D721Med (cell line): Measurements from ENCODE around the gene NPBWR2.

Experiments
- DNase-seq: peaks from one replicate; pipeline ENCODE4 v3.0.0; 2011; ENCODE audit warnings: low spot score; ENCODE audit not compliant: insufficient read length
- FAIRE-seq: peaks from 2 replicates; lab custom pipeline; 2011; peaks lifted over from hg19 to GRCh38; lab: Jason Lieb, UNC
- TF ChIP-seq, protein P1 (sequence below): IDR thresholded peaks from 2 replicates; pipeline ENCODE4 v1.5.1; 2012; ENCODE audit warnings: mild to moderate bottlenecking, control low read depth; ENCODE audit not compliant: insufficient read depth; ENCODE audit errors: missing control alignments

The NPBWR2 gene, protein sequence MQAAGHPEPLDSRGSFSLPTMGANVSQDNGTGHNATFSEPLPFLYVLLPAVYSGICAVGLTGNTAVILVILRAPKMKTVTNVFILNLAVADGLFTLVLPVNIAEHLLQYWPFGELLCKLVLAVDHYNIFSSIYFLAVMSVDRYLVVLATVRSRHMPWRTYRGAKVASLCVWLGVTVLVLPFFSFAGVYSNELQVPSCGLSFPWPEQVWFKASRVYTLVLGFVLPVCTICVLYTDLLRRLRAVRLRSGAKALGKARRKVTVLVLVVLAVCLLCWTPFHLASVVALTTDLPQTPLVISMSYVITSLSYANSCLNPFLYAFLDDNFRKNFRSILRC

DNA sequence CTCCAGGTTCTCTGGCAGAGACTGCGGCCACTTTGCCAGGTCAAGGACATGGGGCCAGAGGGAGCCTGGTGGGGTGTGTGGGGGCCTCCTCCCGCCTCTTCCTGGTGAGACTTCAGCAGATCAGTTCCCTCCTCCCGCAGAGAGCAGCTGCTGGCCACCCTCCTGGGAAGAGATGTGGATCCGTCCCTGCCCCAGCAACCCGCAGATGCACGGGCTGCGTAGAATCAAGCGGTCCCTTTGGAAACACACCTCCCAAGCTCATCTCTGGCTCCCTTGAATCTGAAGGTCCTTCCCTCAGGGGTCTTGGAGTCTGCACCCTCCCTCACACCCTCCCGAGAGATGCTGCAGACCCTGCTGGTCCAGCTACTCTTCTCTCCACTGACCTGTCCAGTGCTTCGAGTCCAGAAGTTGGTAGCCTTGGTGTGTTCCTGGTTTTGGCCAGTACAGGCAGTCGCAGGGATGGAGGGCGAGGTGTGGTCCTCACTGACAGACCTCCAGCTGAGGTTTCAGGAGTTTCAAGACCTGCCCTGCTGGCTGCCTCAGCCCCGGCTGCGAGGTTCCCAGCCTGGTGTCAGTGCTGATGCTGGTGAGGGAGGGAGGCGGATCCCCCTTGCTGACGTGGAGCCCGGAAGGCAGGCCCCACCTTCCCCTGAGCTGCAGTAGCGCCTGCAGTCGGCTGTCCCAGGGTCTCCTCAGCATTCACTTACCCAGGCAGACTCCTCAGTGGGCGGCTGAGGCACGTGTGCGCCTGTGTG is at the start of gene NPBWR2:
Gene NPBWR2 (minus strand): TSS at position 585 of the 755 bp plus-strand sequence. CDS start 734 bp downstream, outside the sequence.
- FAIRE-seq (no peak), DNase-seq (no peak)
- TF ChIP-seq, protein P1, sequence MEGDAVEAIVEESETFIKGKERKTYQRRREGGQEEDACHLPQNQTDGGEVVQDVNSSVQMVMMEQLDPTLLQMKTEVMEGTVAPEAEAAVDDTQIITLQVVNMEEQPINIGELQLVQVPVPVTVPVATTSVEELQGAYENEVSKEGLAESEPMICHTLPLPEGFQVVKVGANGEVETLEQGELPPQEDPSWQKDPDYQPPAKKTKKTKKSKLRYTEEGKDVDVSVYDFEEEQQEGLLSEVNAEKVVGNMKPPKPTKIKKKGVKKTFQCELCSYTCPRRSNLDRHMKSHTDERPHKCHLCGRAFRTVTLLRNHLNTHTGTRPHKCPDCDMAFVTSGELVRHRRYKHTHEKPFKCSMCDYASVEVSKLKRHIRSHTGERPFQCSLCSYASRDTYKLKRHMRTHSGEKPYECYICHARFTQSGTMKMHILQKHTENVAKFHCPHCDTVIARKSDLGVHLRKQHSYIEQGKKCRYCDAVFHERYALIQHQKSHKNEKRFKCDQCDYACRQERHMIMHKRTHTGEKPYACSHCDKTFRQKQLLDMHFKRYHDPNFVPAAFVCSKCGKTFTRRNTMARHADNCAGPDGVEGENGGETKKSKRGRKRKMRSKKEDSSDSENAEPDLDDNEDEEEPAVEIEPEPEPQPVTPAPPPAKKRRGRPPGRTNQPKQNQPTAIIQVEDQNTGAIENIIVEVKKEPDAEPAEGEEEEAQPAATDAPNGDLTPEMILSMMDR, result no peak

DNA sequence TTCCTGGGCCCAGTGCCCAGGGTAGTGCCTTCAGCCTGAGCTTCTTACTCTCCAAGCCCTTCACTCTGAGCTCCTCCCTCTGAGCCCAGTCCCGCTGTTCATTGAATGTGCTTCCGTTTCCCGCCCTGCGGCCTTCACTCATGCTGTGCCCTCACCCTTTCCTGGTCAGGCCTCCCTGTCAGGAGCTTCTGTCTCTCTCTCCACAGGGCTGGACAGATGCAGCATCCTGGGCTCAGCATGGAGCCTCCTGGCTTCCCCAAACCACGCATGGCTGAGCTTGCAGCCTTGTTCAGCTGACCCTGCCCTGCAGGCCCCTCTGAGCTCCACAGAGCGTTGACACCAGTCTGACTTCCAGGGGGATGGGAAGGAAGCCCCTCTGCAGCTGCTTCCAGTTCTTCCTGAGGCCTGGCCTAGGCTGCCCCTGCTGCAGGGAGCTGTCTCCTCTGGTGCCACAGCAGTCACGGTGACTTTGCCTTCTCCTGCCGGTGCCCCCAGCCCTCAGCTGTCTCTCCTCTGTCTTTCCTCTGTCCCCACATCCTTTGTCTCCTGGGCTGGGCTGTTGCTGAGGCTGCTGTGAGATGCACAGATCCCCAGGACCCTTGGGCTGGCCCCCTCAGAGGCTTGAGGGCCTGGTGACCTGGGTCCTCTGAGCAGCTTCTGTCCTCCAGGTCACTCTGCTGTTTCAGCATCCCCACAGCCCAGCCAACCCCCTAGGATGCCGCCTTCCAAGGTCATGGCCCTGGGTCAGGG is 48.9 kb upstream of the NPBWR2 start:
- FAIRE-seq (no peak), DNase-seq (no peak)
- TF ChIP-seq, protein P1, result no peak

DNA sequence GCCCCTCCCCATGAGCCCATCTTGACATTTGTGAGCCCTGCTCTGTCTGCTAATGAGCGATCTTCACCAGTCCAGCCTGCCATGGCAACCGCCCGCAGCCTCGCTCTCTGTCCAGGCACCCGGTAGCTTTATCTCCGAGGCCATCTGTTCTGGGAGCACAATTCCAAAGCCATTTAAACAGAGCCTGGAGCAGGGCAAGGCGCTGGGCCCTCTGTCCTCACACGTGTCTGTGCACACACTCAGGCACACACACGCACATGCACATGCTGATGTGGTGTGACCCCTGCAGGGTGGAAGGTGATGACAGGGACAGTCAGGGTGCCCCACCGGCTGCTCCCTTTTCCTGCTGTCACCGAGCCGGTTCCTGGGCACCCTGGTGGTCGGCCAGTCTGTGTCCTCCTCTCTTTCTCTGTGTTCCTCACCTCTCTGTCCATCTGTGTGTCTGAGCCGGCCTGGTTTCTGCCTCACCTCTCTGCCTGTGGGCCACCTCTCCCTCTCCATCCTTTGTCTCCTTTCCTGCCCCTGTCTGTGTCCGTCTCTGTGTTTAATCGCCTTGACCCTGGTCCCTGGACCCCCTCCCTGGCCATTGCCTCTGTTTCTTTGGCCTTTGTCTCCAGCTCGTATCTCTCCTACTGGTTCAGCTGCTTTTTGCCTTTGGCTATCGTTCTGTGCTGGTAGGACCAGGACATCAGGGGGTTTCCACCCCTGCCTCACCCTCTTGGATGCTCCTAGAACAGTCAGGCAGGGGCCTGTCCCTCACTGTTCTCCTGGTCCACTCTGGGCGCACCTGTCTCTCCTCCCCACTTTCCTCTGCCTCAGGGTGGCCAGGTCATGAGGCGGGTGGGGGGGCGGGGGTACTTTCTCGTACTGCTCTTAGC is 48.1 kb upstream of the NPBWR2 start:
- FAIRE-seq, result no peak
- TF ChIP-seq, protein P1, result no peak
- peak; percentile 96 for DNase-seq

DNA sequence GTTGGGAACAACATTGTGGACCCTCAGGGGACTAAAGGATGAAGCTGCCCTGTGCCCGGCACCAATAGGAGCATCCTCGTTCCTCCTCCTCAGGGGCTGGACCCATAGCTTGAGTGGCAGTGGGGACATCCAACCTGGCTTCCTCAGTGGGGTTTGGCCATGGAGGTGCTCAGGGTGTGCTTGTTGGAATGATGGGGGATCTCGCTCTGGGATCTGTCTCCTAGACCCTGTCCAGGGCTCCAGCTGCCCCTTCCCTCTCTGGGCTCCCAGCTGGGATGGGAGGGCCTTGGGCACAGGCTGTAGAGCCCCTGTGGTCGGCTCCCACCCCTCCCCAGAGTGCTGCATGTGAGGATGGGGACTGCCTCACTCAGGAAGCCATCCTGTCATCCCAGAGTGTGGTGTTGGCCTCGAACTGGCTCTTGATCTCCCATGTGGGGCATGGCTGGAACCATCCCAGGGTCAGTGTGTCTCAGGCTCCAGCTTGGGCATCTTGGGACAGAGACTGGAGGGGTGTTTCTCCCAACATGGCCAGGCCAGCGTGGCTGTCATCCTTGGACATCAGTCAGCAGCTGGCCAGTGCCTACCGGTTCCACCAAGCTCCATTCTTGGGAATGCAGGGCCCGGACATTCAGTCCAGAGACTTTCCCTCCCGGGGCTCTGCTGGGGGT is 47.4 kb upstream of the NPBWR2 start:
- TF ChIP-seq, protein P1, result no peak
- FAIRE-seq (no peak), DNase-seq (no peak)

DNA sequence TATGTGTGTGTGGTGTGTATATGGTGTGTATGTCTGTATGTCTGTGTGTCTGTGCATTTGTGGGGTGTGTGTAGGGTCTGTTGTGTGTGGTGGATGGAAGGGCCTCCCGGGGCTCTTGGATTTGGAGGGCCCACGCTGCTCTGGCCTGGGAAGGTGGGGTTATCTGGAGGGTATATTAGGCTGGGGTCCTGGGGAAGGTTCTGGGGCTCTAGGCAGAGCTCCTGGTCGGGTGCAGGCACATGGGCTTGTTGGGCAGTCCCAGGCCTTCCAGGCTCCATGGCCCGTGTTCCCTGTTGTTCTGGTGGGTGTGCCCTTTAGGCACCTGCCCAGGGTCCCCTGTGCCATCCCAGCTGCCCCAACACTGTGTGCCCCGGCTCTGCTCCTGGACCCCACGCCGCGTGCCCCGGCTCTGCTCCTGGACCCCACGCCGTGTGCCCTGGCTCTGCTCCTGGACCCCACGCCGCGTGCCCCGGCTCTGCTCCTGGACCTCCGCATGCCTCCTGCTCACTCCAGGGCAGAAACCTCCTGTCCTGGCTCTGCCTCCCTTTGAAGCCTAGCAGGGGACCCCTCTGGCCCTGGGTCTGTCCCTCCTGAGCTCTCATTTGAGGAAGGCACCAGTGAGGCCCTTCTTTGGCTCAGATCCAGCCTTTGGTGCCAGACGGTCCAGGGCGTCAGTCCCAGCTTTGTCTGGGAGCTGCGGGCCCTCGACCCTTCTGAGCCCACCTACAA is 46.7 kb upstream of the NPBWR2 start:
- DNase-seq (no peak), FAIRE-seq (no peak)
- TF ChIP-seq, protein P1, result no peak
